ENCODE measurements around the gene ITGA7. TPM values are rescaled to one million over a fixed set of nuclear protein-coding genes. Genes with fewer than 3 reads are reported as not detected.
A peak's percentile ranks its signal among the peaks of the same experiment; 100 is the strongest.

The ITGA7 gene
- total and polyA plus RNA-seq, 2 of the 8 experiments (the other 6 are each of a cell fraction or from before 2014, with no cell fraction given), result 57.6 to 86.1 TPM

- H3K27ac ChIP-seq (ENCODE audit: low read depth, low read length), result no peak overlapping the region
- H3K4me1 ChIP-seq (replicated peaks in 1 of 4; ENCODE audit: control insufficient read depth in 3 of 4, insufficient read depth in 4 of 4, low read length in 3 of 4), result peaks cover 6 to 35% (median 23%) of the 10 kb centered on the region in 4 experiments
- no peak for DNase-seq (ENCODE audit: low read depth in 1 of 2, low spot score in 2 of 2)
- no peak overlapping the region for H2BK15ac ChIP-seq (ENCODE audit: low read length)
- H3K4ac ChIP-seq (replicated peaks; ENCODE audit: insufficient read length, low read depth, low read length), result no peak overlapping the region
- no peak overlapping the region for H3K56ac ChIP-seq (replicated peaks; ENCODE audit: insufficient read length, low read depth, low read length)
- no peak overlapping the region for H2BK5ac ChIP-seq (ENCODE audit: low read depth, low read length)
- H3K9ac ChIP-seq (replicated peaks in 1 of 4; ENCODE audit: extremely low read depth in 1 of 4, low read depth in 3 of 4, low read length in 3 of 4), result no peak overlapping the region
- H3K23ac ChIP-seq (ENCODE audit: insufficient read length), result no peak overlapping the region
- POLR2A ChIA-PET (ENCODE audit: partially characterized antibody), result interaction anchor here (0.8 to 46.5 kb wide), 15 partner anchors 3 to 365 kb away, joined by 3 to 809 read pairs (median 4); partner anchors contain the start of genes CD63, DNAJC14, GDF11 and ORMDL2
- H4K5ac ChIP-seq (ENCODE audit: insufficient read length, low read depth, low read length), result no peak overlapping the region
- H3K27me3 ChIP-seq (replicated peaks in 1 of 4; ENCODE audit: control insufficient read depth in 3 of 4, extremely low read depth in 1 of 4, insufficient read depth in 3 of 4, low read length in 3 of 4), result no peaks in the 10 kb centered on the region
- peaks cover 11 to 38% (median 28%) of the 10 kb centered on the region in 4 experiments for H3K36me3 ChIP-seq (ENCODE audit: control insufficient read depth in 2 of 4, insufficient read depth in 4 of 4, low read length in 3 of 4)
- no peak overlapping the region for H3K14ac ChIP-seq (ENCODE audit: insufficient read length)
- H3K18ac ChIP-seq (ENCODE audit: extremely low read depth, low read length), result no peak overlapping the region
- H2BK12ac ChIP-seq (ENCODE audit: low read depth, low read length), result no peak overlapping the region
- H2AFZ ChIP-seq (ENCODE audit: low read length), result no peak overlapping the region
- H2BK20ac ChIP-seq (ENCODE audit: low read length), result no peak overlapping the region
- peak; percentile 56 for TF ChIP-seq NANOG (IDR thresholded peaks at IDR 0.05; ENCODE audit: insufficient read depth, low read depth, low read length, poor library complexity, severe bottlenecking)
- no peak for TF ChIP-seq SAP30 (IDR thresholded peaks at IDR 0.05; ENCODE audit: insufficient read depth, insufficient replicate concordance, low read length)
- no peak for TF ChIP-seq HDAC2 (IDR thresholded peaks at IDR 0.05; ENCODE audit: borderline replicate concordance in 1 of 2, low read depth in 2 of 2, low read length in 2 of 2)
- peak; percentile 88 for TF ChIP-seq POU5F1 (IDR thresholded peaks at IDR 0.05; ENCODE audit: low read depth, low read length)
- no peaks in the 10 kb centered on the region for H3K9me3 ChIP-seq (ENCODE audit: insufficient read depth in 2 of 2, low read depth in 1 of 2, low read length in 1 of 2)
- CTCF ChIA-PET (ENCODE audit: partially characterized antibody), result interaction anchor here (0.6 to 14.5 kb wide), 20 partner anchors 9 to 250 kb away, joined by 3 to 186 read pairs (median 4); partner anchors contain the start of genes CD63 and SUOX
- no peak overlapping the region for H4K91ac ChIP-seq (replicated peaks; ENCODE audit: insufficient read length, low read length)
- peaks cover 29% of the 10 kb centered on the region for H3K23me2 ChIP-seq (ENCODE audit: low read depth, low read length)
- H4K8ac ChIP-seq (ENCODE audit: extremely low read depth, insufficient read depth, low read length), result no peak overlapping the region
- no peak for FAIRE-seq
- H2AK5ac ChIP-seq (ENCODE audit: low read depth, low read length), result no peak overlapping the region
- peak overlapping the region; percentile 82 to 93 for H3K4me2 ChIP-seq (ENCODE audit: insufficient read depth in 1 of 2, low read depth in 2 of 2, low read length in 2 of 2)
- H3K4me3 ChIP-seq (ENCODE audit: extremely low read depth in 1 of 4, insufficient read depth in 2 of 4, low read depth in 3 of 4, low read length in 4 of 4), result peak overlapping the region; percentile 3 to 87 (median 61); a peak in 5 of 8 replicates
- H3K79me1 ChIP-seq (ENCODE audit: low read depth, low read length), result peaks cover 13% of the 10 kb centered on the region
- H2BK120ac ChIP-seq (replicated peaks; ENCODE audit: low read depth, low read length), result no peak overlapping the region
- peaks cover 10 to 52% of the 10 kb centered on the region in 2 experiments for H3K79me2 ChIP-seq (ENCODE audit: control insufficient read depth in 1 of 2, insufficient read depth in 2 of 2, low read length in 2 of 2)
- peaks cover 10 to 20% of the 10 kb centered on the region in 2 experiments for H4K20me1 ChIP-seq (replicated peaks in 1 of 2; ENCODE audit: control insufficient read depth in 1 of 2, insufficient read depth in 2 of 2, low read length in 2 of 2)
Measured at GRCh38 chr12:55746913-55747231, 39.2 kb upstream of the ITGA7 start.
